Upper lobe of left lung (tissue), 6 donors: ENCODE measurements around the gene SPATA24. TPM values are rescaled to one million over a fixed set of nuclear protein-coding genes. Genes with fewer than 3 reads are reported as not detected.
A peak's percentile ranks its signal among the peaks of the same experiment; 100 is the strongest.

Experiments
- ATAC-seq, 2 donors: fragments of 200-7000 bp; cut with Tn5 transposase; one replicate each; pipeline ENCODE4 v1.9.1; 2022; ENCODE audit warnings: mild to moderate bottlenecking in 2 of 2, moderate library complexity in 2 of 2; ENCODE audit not compliant: low FRiP score in 2 of 2
- DNase-seq, 2 donors: peaks; one replicate each; pipeline ENCODE4 v3.0.0-alpha.2; 2019 to 2020
- H3K27ac ChIP-seq, 4 donors: fragments of 200-600 bp; sonication (generic); one replicate each; pipeline ENCODE4 v1.5.1; 2016 to 2019
- H3K27me3 ChIP-seq, 4 donors: fragments of 200-600 bp; sonication (generic); one replicate each; pipeline ENCODE4 v1.5.1; 2017 to 2019
- H3K36me3 ChIP-seq, 4 donors: fragments of 200-600 bp; sonication (generic); one replicate each; pipeline ENCODE4 v1.5.1; 2016 to 2019
- H3K4me1 ChIP-seq, 4 donors: fragments of 200-600 bp; sonication (generic); one replicate each; pipeline ENCODE4 v1.5.1; 2018 to 2019
- H3K4me3 ChIP-seq, 4 donors: fragments of 200-600 bp; sonication (generic); one replicate each; pipeline ENCODE4 v1.5.1; 2017 to 2019; ENCODE audit warnings: mild to moderate bottlenecking in 2 of 4, moderate library complexity in 1 of 4
- H3K9me3 ChIP-seq, 4 donors: fragments of 200-600 bp; sonication (generic); one replicate each; pipeline ENCODE4 v1.5.1; 2018 to 2019
- EP300 ChIP-seq, 4 donors: sonication (generic); formaldehyde crosslinking; IDR thresholded peaks; one replicate each; pipeline ENCODE4 v1.5.1; 2017; ENCODE audit warnings: antibody characterized with exemption in 4 of 4, control low read depth in 2 of 4
- POLR2A ChIP-seq, 4 donors: fragments of 450-650 bp; IDR thresholded peaks; one replicate each; pipeline ENCODE4 v1.5.1; 2016 to 2017; ENCODE audit warnings: antibody characterized with exemption in 4 of 4, mild to moderate bottlenecking in 2 of 4
- POLR2AphosphoS5 ChIP-seq, 2 donors: sonication (generic); formaldehyde crosslinking; IDR thresholded peaks; one replicate each; pipeline ENCODE4 v1.5.1; 2017; ENCODE audit warnings: antibody characterized with exemption in 2 of 2
- WGBS, 2 donors: methylation state at CpG; one replicate each; pipeline ENCODE4 v1.1.5; 2017 to 2018; 5-methylcytosine and 5-hydroxymethylcytosine counted together
- total RNA-seq, 6 donors: library from RNA; depleted of rRNA in 4 of 6; stranded (reverse); fragments of >200 nt in 4 of 6; gene quantifications; one replicate each; pipeline versions ENCODE4 v1.1.0 to v1.2.1, GENCODE V29; 2016 to 2021
- TF ChIP-seq, protein P1 (sequence below), 6 experiments: fragments of 450-650 bp in 4 of 6; fragments of 200-600 bp in 2 of 6; sonication (generic) in 2 of 6; IDR thresholded peaks; one replicate each; pipeline ENCODE4 v1.5.1; 2016 to 2019; ENCODE audit warnings: antibody characterized with exemption in 6 of 6
- donor health status: DM: no; HTN: no; CAD: no; lungs with moderate emphysema.
- donor health status: DM: no; HTN: yes; CAD: no; lungs with severe emphysema.

SPATA24 gene
- total RNA-seq, 6 donors from 2014 or later, result 2.9 to 6.3 (median 4.8) TPM; not detected in 1

DNA sequence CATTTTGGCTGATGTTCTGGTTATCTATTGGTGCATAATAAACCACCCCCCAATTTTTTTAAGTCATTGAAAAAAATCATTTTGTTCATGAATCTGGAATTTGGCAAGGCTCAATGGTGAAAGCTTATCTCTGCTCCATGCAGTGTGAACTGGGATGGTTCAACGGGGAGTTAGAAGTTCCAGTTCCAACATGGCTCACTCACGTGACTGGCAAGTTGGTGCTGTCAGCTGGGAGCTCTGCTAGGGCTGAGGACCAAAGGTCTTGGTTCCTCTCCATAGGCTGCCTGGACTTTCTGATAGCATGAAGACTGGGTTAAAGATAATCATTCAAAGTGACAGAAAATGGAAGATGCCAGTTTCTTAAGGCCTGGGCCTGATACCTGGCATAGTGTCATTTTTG lies 3.1 kb upstream of the SPATA24 start:
- ATAC-seq (no peak), DNase-seq (no peak)
- H3K27ac ChIP-seq, result no peak overlapping the region
- H3K9me3 ChIP-seq, result no peaks in the 10 kb centered on the region
- peaks cover 13 to 18% (median 15%) of the 10 kb centered on the region in 4 donors for H3K4me1 ChIP-seq
- H3K27me3 ChIP-seq, result no peaks in the 10 kb centered on the region
- TF ChIP-seq, protein P1, sequence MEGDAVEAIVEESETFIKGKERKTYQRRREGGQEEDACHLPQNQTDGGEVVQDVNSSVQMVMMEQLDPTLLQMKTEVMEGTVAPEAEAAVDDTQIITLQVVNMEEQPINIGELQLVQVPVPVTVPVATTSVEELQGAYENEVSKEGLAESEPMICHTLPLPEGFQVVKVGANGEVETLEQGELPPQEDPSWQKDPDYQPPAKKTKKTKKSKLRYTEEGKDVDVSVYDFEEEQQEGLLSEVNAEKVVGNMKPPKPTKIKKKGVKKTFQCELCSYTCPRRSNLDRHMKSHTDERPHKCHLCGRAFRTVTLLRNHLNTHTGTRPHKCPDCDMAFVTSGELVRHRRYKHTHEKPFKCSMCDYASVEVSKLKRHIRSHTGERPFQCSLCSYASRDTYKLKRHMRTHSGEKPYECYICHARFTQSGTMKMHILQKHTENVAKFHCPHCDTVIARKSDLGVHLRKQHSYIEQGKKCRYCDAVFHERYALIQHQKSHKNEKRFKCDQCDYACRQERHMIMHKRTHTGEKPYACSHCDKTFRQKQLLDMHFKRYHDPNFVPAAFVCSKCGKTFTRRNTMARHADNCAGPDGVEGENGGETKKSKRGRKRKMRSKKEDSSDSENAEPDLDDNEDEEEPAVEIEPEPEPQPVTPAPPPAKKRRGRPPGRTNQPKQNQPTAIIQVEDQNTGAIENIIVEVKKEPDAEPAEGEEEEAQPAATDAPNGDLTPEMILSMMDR (IDR thresholded peaks at IDR 0.05), result no peak
- TF ChIP-seq POLR2AphosphoS5 (IDR thresholded peaks at IDR 0.05), result no peak
- peaks cover 0 to 5% (median 0%) of the 10 kb centered on the region in 4 donors for H3K36me3 ChIP-seq
- H3K4me3 ChIP-seq, result no peak overlapping the region
- 72 to 97% methylated on average over 2 of the region's 2 CpGs for WGBS, 2 donors

DNA sequence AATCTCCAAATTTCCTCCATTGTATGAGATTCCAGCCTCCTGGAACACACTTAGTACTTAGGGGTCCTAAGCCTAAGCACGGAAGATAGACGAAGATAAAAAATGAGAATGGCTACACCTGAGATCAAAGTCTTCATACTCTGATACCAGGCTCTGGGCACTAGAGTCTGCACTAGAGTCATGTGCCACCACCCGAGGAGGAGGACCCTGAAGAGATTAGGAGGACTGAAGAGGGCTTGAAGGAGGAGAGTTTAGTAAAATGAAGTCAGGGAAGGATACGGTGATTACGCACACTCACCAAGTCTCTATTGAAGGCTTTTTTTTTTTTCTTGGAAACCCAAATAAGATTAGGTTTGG lies 573 bp upstream of the SPATA24 start:
- 54 to 55% methylated on average over 5 of the region's 5 CpGs for WGBS, 2 donors
- DNase-seq, result no peak
- TF ChIP-seq POLR2A (IDR thresholded peaks at IDR 0.05) (no peak), POLR2AphosphoS5 (IDR thresholded peaks at IDR 0.05) (no peak), EP300 (IDR thresholded peaks at IDR 0.05) (no peak)
- TF ChIP-seq, protein P1 (IDR thresholded peaks at IDR 0.05), result no peak
- no peaks in the 10 kb centered on the region for H3K36me3 ChIP-seq
- no peaks in the 10 kb centered on the region for H3K9me3 ChIP-seq
- H3K27ac ChIP-seq, result peak overlapping the region; percentile 86 to 95 (median 89)
- H3K4me3 ChIP-seq, result peak overlapping the region in 3 of 4 donors; percentile 51 to 62 (median 61)
- no peaks in the 10 kb centered on the region for H3K27me3 ChIP-seq
- ATAC-seq, result no peak
- H3K4me1 ChIP-seq, result peaks cover 13 to 18% (median 15%) of the 10 kb centered on the region in 4 donors

DNA sequence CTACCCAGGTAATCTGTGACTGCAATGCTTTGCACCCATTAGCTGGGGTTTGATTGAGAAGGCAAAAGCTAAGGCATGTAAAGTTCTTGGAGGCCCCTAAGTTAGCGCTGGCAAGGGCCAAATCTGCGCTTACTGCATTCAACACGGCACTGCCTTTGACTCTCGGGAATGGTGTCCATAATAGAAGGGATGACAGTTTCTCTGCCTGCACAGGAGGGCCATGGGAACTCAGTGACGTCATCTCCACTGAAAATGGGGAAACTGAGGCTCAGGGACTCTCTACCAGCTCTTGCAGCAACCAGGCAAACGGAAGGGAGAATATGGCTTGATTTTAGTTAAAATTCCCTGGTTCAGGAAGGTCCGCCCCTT lies 487 bp downstream of the SPATA24 start:
- 22% methylated on average over 7 of the region's 7 CpGs for WGBS, 2 donors
- no peaks in the 10 kb centered on the region for H3K9me3 ChIP-seq

DNA sequence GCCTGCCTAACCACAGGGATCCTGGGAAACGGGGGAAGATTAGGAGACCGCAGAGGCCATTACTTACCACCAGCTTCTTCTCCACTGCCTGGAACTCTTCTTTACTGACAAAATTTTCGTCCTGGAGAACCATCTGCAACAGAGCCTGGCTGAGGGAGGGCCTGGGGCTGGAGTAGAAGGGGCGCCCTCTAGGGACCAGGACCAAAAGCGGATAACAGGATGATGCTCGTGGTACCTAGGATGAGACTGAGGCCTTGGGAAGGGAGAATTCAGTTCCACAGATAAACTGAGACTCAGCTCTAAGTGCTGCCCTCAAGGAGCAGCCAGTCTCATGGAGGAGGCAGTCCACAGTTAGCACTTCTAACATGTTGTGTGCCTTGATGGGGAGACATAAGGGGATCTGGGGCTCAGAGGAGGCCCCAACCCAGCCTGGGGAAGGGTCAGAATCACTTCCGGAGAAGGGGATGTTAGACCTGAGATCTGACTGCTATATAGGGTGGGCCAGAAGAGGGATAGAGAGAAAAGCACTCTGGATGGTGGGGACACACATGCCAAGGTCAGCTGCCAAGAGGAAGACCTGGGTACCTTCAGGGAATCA lies 1.2 kb downstream of the SPATA24 start:
- no peak for DNase-seq

More for the DNA sequence above, 487 bp downstream of the SPATA24 start:
- Histone ChIP-seq H3K36me3 (no peaks in the 10 kb centered on the region), H3K4me1 (peaks cover 13 to 18% (median 15%) of the 10 kb centered on the region in 4 donors), H3K27me3 (no peaks in the 10 kb centered on the region), H3K27ac (peak overlapping the region; percentile 86 to 95 (median 89)), H3K4me3 (peak overlapping the region; percentile 18 to 62 (median 56))
- ATAC-seq, result no peak
- DNase-seq, result no peak
- TF ChIP-seq POLR2A (IDR thresholded peaks at IDR 0.05) (no peak), POLR2AphosphoS5 (IDR thresholded peaks at IDR 0.05) (no peak), EP300 (IDR thresholded peaks at IDR 0.05) (no peak)
- TF ChIP-seq, protein P1 (IDR thresholded peaks at IDR 0.05), result no peak

More for the DNA sequence above, 1.2 kb downstream of the SPATA24 start:
- H3K27ac ChIP-seq, result peak overlapping the region in 2 of 4 donors; percentile 87 to 91
- H3K36me3 ChIP-seq, result no peaks in the 10 kb centered on the region
- 75 to 87% methylated on average over 7 of the region's 7 CpGs for WGBS, 2 donors
- no peak for ATAC-seq
- TF ChIP-seq POLR2AphosphoS5 (IDR thresholded peaks at IDR 0.05) (no peak), EP300 (IDR thresholded peaks at IDR 0.05) (no peak), POLR2A (IDR thresholded peaks at IDR 0.05) (no peak)
- TF ChIP-seq, protein P1 (IDR thresholded peaks at IDR 0.05), result peak in 3 of 6 experiments; percentile 11 to 21 (median 13)
- H3K27me3 ChIP-seq, result no peaks in the 10 kb centered on the region
- peaks cover 13 to 18% (median 15%) of the 10 kb centered on the region in 4 donors for H3K4me1 ChIP-seq
- no peaks in the 10 kb centered on the region for H3K9me3 ChIP-seq
- H3K4me3 ChIP-seq, result no peak overlapping the region
